MCF 10A (cell line): ENCODE data around the gene BAMBI. TPM values are rescaled to one million over a fixed set of nuclear protein-coding genes. Genes with fewer than 3 reads are reported as not detected.

Experiments
- BruUV-seq: library from RNA; stranded (reverse); fragments of 400-500 nt; replicated peaks from 2 replicates; lab custom pipeline; 2021; lab: Mats Ljungman, UMichigan
- CTCF ChIA-PET: fragments of 300-600 bp; sonication (Branson Sonifier 250); formaldehyde crosslinking; extraction: SDS; loops from one replicate; lab custom pipeline; 2021; ENCODE audit warnings: antibody characterized with exemption, inconsistent platforms; lab: Yijun Ruan, JAX
- POLR2A ChIA-PET: fragments of 300-600, 350-650 bp; sonication (Branson Sonifier 250); formaldehyde crosslinking; extraction: SDS; loops from one replicate; lab custom pipeline; 2020; ENCODE audit warnings: antibody characterized with exemption, inconsistent platforms; lab: Yijun Ruan, JAX
- DNase-seq: peaks from one replicate; pipeline ENCODE4 v3.0.0-alpha.2; 2018; ENCODE audit not compliant: unreplicated experiment
- H3K27ac Mint-ChIP-seq: one replicate; pipeline ENCODE4 v1.8.0; 2022; ENCODE audit warnings: mild to moderate bottlenecking, low read depth, mixed read lengths; ENCODE audit not compliant: unreplicated experiment
- H3K27me3 Mint-ChIP-seq: one replicate; pipeline ENCODE4 v1.8.0; 2022; ENCODE audit warnings: mixed read lengths; ENCODE audit not compliant: insufficient read depth, unreplicated experiment
- H3K36me3 Mint-ChIP-seq: one replicate; pipeline ENCODE4 v1.8.0; 2022; ENCODE audit warnings: mild to moderate bottlenecking, moderate library complexity, mixed read lengths; ENCODE audit not compliant: insufficient read depth, unreplicated experiment
- H3K4me1 Mint-ChIP-seq: one replicate; pipeline ENCODE4 v1.8.0; 2022; ENCODE audit warnings: mixed read lengths; ENCODE audit not compliant: insufficient read depth, unreplicated experiment
- H3K4me3 Mint-ChIP-seq: one replicate; pipeline ENCODE4 v1.8.0; 2022; ENCODE audit warnings: mild to moderate bottlenecking, moderate library complexity, mixed read lengths; ENCODE audit not compliant: unreplicated experiment
- H3K9me3 Mint-ChIP-seq: one replicate; pipeline ENCODE4 v1.8.0; 2022; ENCODE audit warnings: mixed read lengths; ENCODE audit not compliant: unreplicated experiment
- intact Hi-C: fragments of 100-400 bp; cut with micrococcal nuclease; formaldehyde crosslinking; loops from 2 replicates; pipeline ENCODE4 v1.14.1; 2022
- total RNA-seq: library from RNA; stranded (reverse); gene quantifications from 2 replicates; pipeline ENCODE4 v1.2.3, GENCODE V29; 2022
- TF ChIP-seq, protein P1 (sequence below): fragments of 200-600 bp; IDR thresholded peaks from one replicate; pipeline ENCODE4 v1.8.0; 2022; ENCODE audit warnings: antibody characterized with exemption, mild to moderate bottlenecking; ENCODE audit not compliant: unreplicated experiment

BAMBI gene
- total RNA-seq, 1 experiment from 2014 or later, result 31.6 TPM

DNA sequence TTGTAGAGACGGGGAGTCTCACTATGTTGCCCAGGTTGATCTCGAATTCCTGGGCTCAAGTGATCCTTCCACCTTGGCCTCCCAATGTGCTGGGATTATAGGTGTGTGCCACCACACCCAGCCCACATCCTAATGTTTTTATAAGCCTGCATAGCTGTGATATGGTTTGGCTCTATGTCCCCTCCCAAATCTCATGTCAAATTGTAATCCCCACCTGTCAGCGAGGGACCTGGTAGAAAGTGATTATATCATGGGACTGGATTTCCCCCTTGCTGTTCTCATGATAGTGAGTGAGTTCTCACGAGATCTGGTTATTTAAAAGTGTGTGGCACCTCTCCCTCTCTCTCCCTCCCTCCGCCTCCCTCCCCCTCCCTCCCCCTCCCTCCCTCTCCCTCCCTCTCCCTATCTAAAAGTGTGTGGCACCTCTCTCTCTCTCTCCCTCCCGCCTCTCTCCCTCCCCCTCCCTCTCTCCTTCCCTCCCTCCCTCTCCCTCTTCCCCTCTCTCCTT, 13.9 kb downstream of the BAMBI start:
- CTCF ChIA-PET, result no interaction called here

DNA sequence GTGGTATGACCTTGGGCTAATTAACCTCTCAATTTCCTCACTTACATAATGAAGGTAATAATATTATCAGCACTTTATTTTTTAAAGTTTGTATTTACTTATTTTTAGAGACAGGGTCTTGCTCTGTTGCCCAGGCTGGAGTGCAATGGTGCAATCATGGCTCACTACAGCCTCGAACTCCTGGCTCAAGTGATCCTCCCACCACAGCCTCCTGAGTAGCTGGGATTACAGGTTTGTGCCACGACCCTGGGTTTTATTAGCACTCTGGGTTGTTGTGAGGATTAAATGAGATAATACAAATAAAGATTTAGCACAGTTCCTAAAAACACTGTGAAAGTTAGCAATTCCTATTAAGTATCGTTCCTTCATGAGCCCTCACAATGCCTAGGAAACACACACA, 14.7 kb downstream of the BAMBI start:
- Mint-ChIP-seq H3K27ac (no peak overlapping the region), H3K4me3 (no peak overlapping the region), H3K9me3 (no peaks in the 10 kb centered on the region), H3K4me1 (no peaks in the 10 kb centered on the region), H3K27me3 (no peaks in the 10 kb centered on the region), H3K36me3 (no peaks in the 10 kb centered on the region)
- ChIA-PET CTCF (no interaction called here), POLR2A (interaction anchor here (0.6 to 1.7 kb wide), 2 partner anchors 12 to 613 kb away, joined by 3 to 4 read pairs; no protein-coding TSS in a partner anchor)
- no peak for DNase-seq
- intact Hi-C loops, result no loop called here
- TF ChIP-seq, protein P1, sequence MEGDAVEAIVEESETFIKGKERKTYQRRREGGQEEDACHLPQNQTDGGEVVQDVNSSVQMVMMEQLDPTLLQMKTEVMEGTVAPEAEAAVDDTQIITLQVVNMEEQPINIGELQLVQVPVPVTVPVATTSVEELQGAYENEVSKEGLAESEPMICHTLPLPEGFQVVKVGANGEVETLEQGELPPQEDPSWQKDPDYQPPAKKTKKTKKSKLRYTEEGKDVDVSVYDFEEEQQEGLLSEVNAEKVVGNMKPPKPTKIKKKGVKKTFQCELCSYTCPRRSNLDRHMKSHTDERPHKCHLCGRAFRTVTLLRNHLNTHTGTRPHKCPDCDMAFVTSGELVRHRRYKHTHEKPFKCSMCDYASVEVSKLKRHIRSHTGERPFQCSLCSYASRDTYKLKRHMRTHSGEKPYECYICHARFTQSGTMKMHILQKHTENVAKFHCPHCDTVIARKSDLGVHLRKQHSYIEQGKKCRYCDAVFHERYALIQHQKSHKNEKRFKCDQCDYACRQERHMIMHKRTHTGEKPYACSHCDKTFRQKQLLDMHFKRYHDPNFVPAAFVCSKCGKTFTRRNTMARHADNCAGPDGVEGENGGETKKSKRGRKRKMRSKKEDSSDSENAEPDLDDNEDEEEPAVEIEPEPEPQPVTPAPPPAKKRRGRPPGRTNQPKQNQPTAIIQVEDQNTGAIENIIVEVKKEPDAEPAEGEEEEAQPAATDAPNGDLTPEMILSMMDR, result no peak
- BruUV-seq, result no TSS peak

More for the DNA sequence above, 13.9 kb downstream of the BAMBI start:
- Mint-ChIP-seq H3K4me1 (no peaks in the 10 kb centered on the region), H3K27ac (no peak overlapping the region), H3K4me3 (no peak overlapping the region), H3K27me3 (no peaks in the 10 kb centered on the region), H3K36me3 (no peaks in the 10 kb centered on the region), H3K9me3 (no peaks in the 10 kb centered on the region)
- POLR2A ChIA-PET, result no interaction called here
- no TSS peak for BruUV-seq
- intact Hi-C loops, result no loop called here
- no peak for DNase-seq
- TF ChIP-seq, protein P1, result no peak

DNA sequence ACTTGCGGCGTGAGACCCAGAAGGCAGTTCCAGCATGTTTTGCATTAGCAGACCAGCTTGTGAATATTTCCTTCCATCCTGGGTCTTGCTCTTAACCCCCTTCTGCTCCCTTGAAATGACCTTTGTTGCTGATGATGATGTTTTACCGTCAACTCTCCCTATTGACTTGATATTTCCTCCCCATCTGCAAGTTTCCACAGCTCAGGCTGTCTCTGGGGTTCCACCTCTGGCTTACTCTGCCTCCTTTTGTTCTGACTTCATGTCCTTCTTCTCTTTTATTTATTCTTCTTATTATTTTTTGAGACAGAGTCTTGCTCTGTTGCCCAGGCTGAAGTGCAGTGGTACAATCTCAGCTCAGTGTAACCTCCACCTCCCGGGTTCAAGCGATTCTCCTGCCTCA, 17.2 kb downstream of the BAMBI start:
- Mint-ChIP-seq H3K4me3 (no peak overlapping the region), H3K27me3 (no peaks in the 10 kb centered on the region), H3K27ac (no peak overlapping the region), H3K9me3 (no peaks in the 10 kb centered on the region), H3K4me1 (no peaks in the 10 kb centered on the region), H3K36me3 (no peaks in the 10 kb centered on the region)
- DNase-seq, result no peak
- ChIA-PET POLR2A (no interaction called here), CTCF (interaction anchor here (1.1 kb wide), 1 partner anchor 15 kb away, joined by 7 read pairs; no protein-coding TSS in a partner anchor)
- intact Hi-C loops, result no loop called here
- no TSS peak for BruUV-seq
- TF ChIP-seq, protein P1, result no peak

DNA sequence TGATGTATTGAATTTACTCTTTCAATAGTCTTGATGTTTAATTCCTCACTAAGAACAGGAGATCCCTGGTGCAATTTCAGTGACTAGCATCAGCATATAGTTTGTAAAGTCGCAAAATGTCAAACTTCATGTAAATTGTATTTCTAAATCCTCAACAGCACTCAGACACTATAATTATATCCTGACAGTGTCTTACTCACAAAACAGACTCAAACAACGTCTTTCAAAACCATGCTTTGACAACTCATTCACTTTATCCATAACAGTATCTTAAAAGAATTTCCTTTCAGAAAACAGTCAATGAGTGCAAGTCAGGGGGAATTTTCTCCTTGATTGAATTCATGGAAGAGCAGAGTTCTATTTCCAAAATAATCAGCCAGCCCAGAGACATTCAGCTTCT, 20.8 kb downstream of the BAMBI start:
- H3K4me1 Mint-ChIP-seq, result no peaks in the 10 kb centered on the region
- intact Hi-C loops, result no loop called here
- DNase-seq, result no peak
- H3K4me3 Mint-ChIP-seq, result no peak overlapping the region
- no peaks in the 10 kb centered on the region for H3K27me3 Mint-ChIP-seq
- CTCF ChIA-PET, result no interaction called here
- no peaks in the 10 kb centered on the region for H3K9me3 Mint-ChIP-seq
- POLR2A ChIA-PET, result no interaction called here
- H3K27ac Mint-ChIP-seq, result no peak overlapping the region
- no TSS peak for BruUV-seq
- H3K36me3 Mint-ChIP-seq, result no peaks in the 10 kb centered on the region
- TF ChIP-seq, protein P1, result no peak
